NCI-H526 treated with DMSO at 0.1 percent for 48 hours (cell line): ENCODE results near the gene IGF2.
A peak's percentile ranks its signal among the peaks of the same experiment; 100 is the strongest.
"Not testable (repeated sequence)": the region's sequence is repeated elsewhere in the genome, so short reads cannot be mapped to it uniquely, and the experiment has no call there.

Experiments used
- DNase-seq: peaks from one replicate; lab custom pipeline; 2025; lab: John Stamatoyannopoulos, UW

The IGF2 gene, protein sequence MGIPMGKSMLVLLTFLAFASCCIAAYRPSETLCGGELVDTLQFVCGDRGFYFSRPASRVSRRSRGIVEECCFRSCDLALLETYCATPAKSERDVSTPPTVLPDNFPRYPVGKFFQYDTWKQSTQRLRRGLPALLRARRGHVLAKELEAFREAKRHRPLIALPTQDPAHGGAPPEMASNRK

DNA sequence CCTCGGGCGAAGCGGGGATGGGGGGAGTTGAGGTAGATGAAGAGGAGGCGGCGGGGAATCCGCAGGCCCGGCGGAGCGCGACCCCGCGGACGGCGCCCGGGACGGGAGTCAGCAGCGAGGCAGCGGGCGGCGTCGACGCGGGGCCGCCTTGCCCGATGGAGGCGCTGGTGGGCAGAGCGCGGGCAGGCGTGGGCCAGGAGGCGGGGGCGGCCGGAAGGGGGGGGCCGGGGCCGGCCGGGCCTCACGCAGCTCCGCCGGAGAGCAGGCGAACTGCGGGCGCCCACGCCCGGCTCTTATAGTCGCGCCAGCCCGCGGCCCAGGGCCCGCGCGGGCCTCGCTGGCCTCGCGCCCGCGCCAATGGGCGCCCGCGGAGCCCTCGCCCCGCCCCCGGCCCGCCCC lies at the start of gene IGF2:
Gene IGF2 (minus strand): TSS at position 267 of the 399 bp plus-strand sequence. CDS start 3,866 bp downstream, outside the sequence.
- no peak for DNase-seq

DNA sequence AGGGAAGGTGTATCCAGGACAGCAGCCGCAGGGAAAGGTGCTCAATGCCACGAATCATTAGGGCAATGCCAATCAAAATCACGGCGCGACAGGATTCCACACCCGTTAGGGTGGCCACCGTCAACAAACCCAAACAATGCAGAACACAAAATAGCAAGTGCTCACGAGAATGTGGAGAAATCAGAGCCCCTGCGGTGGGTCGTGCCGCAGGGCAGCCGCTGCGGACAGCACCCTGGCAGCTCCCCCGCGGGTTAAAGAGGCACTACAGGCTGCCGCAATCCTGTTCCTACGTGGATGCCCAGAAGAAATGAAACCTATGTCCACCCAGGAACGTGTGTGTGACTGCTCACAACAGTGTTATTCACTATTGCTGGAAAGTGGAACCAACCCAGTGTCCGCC lies 49.6 kb upstream of the IGF2 start:
- no peak for DNase-seq

DNA sequence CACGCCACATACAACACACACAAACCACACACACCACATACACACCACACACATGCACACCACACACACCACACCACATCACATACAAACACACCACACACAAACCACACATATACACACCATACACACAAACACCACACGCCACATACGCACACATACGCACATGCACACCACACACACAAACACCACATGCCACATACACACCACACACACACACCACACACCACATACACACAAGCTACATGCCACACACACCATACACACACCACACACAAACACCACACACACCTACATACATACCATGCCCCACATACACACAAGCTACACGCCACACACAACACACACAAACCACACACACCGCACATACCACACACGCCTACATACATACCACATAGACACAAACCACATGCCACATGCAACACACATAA lies 48.1 kb upstream of the IGF2 start:
- no peak for DNase-seq

DNA sequence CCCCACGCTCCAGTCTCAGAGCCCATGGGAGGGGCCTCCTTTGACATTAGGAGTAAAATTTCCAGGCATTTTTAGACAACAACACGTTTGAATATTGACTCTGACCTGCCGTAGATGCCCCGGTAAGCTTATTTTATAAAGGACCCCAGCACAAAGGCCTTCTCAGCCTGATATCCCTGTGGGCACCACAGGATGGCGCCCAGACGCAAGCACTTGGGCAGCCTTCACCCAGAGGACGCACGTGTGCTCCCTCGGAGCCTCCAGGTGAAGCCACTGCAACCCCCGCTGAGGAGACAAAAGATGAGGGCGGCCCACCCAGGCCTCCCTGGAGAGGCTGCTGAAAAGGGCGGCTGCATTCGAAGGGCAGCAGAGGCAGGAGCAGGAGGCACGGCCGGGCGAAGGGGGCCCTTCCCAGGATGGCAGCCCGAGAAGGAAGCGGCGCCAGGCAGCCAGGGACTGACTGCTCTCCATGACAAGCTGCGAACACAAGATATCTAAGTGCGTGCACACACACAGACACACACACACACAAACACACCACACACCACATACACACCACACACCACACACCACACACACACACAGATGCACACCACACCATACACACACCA lies 47.6 kb upstream of the IGF2 start:
- DNase-seq = peak; percentile 79

DNA sequence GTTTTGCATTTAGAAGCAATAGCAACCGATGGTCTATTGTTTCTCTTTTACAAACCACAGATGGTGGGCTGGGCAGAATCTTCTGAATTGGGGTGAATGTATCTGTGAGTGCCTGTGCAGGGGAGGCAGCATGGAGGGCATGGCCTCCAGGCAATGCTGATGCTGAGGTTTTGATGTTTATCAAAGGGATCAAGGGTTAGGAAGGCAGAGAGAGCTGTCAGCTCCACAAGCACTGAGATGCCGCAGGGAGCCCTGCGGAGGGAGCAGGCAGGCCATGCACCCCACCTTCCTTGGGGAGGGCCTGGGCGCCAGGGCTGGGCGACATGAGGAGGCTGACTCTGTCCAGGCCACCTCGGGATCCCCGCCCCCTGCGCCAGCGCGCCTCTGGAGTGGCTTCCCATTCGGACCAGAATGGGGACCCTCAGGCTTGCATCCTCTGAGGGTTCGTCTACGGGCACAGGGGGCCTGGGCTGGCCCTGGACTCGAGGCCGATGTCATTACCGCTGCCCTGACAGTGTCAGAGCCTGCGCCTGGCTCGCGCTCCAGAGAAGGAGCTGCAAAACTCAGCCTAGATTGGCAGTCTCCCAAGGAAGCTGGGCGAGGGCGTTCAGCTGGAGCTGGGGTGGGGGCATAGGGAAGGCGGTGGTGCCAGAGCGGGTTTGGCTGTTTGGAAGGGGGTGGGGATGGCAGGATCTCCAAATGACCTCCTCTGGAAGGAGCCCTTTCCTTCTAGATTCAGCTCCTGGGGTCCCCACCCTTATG lies 46.3 kb upstream of the IGF2 start:
- DNase-seq = no peak

DNA sequence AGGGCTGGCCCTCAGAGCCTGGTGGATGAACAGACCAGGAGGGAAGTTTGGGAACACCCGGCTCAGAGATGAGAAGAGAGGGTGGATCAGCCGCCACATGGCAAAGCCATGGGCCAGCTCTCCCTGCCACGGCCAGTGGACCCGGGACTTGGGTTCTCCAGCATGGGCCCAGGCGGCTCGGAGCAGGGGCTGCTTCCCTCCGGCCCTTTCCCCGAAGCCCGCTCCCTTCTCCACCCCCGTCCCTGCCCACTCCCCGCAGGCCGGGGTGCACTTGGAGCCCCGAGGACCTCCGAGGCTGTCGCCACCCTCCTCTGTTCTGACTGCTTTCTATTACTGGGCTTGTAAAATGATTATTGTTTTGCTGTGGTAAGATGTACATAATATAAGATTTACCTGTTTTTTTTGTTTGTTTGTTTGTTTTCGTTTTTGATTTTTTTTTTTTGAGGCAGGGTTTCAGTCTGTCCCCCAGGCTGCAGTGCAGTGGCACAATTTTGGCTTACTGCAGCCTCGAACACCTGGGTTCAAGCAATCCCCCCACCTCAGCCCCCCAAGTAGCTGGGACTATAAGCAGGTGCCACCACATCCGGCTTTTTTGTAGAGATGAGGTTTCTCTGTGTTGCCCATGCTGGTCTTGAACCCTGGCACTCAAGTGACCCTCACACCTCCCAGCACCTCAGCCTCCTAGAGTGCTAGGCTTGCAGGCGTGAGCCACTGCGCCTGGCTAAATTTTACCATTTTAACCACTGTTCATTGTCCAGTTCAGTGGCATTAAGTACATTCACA lies 43.7 kb upstream of the IGF2 start:
- DNase-seq = no peak

DNA sequence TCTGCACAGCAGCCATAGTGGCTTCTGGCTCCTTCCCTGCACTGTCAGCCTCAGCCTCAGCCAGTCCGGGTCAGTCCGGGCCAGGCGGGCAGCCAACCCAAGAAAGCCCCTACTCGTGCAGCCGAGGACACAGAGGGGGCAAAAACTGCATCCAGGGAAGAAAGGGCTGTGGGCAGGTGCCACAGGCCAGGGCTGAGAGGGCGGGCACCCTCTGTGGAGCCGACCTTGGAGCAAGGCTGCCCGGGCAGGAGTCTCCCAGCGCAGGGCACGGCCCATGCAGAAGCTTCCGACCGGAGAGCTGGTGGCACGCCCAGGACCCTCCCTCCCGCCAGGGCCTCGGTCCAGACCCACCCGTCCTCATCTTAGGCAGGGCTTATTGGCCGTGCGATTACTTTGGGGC lies 42.9 kb upstream of the IGF2 start:
- DNase-seq = no peak

DNA sequence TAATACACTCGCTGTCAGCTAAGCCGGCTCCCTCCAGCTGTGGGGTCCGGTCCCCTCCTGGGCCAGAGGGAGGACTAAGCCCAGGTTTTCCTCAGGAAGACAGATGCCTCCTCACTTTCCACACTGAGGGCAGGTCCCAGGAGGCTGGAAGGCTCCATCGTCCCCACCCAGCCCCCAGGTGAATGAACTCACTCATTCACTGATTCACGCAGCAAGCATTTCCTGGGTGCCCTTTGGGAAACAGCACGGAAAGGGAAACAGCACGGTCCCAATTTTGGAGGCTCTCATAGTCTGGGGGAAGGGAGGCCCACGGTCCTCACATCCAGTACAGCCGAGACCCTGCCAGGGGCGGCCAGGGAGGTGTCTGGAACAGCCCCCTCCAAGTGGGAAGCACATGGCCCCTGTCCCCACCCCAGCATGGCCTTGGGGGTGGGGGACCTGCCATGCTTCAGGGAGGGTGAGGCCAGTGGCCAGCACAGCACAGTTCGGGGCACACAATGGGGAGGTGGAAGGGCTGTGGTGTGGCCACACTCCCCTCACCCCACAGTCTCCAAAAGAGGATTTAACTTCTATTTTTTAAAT lies 41.7 kb upstream of the IGF2 start:
- DNase-seq = no peak

DNA sequence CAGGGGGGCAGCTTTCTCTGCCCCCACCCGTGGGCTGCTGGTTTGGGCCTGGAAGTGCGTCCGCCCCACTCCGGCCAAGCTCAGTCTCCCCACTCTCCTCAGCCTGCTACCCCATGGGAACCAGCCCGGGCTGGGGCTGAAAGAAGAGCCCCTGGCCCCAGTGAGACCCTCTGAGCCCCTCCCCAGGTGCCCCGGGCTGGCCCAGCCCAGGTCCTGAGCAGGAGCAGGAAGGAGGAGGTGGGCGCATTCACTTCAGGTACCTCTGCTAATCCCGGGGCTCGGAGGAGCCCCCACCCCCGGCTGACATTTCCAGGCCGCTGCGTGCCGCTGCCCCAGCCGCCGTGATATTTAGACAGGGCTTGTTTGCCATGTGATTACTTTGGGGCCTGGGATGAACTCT lies 41.2 kb upstream of the IGF2 start:
- DNase-seq = no peak

DNA sequence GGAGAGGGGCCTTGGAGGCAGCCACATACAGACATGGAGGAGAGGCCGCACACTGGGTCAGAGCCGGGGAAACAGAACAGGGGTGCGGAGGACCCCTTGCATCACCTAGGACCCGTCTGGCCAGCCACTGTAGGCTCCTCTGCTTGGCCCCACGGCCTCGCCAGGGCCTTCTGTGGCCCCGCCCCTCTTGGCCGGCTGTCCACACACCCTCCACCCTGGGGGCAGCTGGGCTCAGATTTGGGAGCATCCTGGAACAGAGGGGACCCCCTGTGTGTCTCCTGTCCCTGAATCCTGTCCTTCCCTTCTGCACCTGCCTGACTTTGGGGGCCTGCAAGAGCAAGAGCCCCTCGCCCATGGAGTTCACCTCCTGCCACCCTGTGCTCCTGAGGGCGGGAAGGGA lies 40.3 kb upstream of the IGF2 start:
- no peak for DNase-seq

DNA sequence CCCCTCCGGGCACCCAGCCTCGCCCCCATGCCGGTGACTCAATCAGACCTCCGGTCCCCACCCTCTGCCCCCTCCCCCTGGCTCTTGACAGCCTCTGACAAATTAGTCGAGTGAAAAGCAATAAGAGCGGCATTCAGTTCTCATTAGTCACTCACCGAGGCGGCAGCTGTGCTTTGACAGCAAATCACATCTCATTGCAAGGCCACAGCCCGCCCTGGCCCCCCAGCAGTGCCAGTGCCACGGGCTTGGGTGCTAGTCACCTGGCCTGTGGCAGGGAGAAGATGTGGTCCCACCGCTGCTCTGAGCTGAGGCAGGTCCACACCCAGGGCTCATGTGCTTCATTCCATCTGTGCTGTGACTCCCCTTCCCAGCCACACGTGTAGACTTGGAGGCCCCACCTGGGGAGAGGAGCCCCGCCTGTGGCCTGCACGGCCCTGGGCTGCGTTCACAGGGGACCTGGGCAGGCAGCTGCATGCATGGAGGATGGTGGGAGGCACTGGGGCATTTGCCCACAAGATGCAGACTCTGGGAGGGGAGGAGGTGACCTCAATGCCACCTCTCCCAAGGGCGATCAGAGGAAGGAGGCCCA lies 39.8 kb upstream of the IGF2 start:
- no peak for DNase-seq

DNA sequence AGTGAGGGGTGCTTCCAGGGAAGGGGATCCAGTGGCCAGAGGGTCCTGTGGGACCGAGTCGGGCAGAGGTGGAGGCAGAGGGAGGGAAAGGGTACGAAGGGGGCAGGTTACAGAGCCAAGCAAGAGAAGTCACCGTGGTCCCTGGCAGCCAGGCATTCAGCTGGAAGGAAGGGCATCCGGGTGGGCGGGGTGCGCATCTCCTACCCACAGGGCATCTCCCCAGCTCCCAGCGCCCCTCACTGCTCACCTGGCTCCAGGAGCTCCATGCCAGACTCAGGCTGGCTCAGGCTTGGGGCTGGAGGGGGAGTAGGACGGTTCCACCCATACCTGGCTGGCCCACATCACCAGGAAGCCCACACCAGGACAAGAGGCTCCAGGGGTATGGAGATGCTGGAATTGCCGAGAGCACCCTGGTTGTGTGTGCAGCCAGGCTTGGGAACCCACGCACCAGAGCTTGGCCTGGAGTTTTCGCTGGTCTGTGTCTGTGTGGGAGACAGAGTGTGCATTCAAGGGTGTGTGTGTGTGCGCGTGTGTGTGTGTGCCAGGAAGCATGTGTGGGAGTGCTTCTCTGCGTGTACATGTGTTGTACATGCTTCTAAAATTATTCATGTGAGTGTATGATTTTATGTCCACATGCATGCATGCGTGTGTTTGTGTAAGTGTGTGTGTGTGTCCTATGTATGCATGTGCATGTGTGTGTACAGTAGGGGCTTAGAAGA lies 39.0 kb upstream of the IGF2 start:
- not testable (repeated sequence) for DNase-seq

DNA sequence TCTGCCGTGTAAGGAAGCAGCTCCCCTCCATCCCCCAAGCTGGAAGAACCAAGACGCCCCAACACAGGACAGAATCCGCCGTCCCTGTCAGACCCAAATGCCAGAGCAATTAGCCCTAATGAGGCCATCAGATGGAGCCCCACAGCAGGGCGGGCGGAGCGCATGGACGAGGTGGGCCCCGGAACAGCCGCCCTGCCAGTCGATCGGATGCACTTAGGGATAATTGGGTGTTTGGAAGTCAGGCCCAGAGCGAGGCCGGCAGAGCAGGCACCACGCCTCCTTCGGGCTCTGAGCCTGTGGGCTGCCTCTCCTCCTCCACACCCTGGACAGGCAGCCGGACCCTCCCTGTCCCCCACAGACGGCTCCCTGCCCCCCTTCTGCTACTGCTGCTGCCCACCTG lies 37.9 kb upstream of the IGF2 start:
- DNase-seq = no peak

DNA sequence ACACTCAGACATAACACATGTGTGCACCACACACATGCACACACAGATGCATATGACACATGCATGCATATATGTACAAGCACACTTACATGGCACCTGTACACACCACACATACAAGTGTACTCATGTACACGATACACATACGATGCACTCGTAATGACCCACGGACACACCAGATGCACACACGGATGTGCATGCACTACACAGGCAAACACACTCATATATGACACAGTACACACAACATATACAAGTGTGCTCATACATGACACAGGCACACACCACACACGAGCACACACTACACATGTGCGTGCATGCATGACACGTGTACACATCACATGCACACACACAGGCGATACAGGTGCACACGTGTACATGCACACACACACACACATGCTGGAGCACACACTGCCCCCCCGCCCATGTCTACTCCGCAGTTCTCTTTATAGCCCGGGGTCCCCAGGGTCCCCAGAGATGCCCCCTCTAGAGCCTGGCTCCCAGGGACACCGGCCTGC lies 37.3 kb upstream of the IGF2 start:
- DNase-seq = no peak

DNA sequence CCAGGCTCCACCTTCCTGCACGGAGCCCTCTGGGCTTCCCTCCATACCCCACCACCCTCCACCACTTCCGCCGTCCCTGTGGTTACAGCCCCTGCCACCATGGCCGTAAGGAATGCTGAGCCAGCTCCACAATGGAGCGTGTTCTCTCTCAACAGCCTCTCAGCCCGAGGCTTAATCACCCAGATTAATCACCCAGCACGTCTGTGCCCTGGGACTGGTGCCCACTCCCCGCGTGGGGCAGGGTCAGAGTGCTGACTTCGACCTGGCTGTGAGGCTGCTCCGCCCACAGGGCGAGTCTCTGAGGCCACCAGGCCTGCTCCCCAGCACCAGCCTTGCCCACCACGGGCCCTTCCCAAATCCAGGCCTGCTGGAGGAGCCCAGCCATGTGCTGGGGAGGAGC lies 36.5 kb upstream of the IGF2 start:
- DNase-seq = no peak

DNA sequence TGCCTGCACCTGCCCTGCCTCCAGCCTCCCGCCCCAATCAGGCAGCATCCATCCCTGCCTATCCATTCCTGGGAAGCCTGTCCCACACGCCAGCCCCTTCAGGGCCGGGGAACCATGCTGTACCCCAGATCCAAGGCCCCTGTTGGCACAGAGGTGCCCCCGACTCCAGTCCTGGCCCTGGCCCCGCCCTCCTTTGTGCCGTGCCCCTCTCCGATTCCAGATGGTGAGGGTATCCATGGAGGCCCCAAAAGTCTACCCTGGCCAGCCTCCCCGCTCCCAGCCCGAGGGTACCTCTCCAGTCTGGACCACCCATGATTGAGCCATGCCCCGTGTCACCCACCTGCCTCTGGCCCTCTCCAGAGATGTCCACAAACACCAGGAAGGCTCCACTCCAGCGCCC lies 35.2 kb upstream of the IGF2 start:
- no peak for DNase-seq

DNA sequence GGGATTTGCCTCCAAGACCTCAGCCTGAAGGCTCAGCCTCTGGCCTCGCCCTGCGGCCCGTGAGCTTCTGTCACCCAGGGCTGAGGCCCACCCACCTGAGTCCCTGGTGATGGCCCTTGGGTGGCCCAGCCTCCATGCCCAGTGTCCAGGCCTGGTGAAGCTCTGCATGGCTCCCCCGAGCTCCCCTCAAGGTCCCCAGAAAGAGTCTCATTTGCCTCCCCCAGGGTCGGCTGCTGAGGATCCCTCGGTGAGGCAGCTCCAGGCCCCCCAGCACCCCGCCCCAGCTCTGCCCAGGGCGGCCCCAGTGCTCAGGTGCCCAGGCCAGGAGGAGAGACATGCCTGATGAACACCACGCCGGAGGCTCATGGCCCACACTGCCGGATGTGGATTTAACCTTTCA lies 34.6 kb upstream of the IGF2 start:
- no peak for DNase-seq

DNA sequence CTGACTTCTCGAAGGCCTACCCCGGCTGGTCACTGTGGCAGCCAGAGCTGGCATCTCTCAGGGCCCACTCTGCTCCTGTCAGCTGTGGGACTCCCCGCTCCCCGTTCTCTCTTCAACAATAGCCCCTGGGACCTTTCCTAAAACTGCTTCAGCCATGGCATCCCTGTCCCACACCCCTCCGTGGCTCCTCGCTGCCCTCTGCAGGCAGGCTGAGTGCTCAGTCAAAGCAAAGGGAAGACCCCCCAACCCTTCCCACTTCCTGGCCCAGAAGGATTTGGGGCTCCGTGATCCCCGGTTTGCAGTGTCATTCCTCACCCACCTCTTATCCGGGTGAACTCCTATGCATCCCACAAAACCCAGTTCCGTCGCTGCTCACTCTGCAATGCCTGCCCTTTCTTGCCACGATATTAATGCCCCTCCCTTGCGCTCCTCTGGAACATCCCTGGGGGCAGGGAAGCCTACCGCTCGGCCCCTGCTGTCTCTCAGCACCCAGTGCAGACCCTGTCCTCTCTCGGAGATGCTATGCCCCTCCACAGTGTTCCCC lies 34.0 kb upstream of the IGF2 start:
- no peak for DNase-seq

DNA sequence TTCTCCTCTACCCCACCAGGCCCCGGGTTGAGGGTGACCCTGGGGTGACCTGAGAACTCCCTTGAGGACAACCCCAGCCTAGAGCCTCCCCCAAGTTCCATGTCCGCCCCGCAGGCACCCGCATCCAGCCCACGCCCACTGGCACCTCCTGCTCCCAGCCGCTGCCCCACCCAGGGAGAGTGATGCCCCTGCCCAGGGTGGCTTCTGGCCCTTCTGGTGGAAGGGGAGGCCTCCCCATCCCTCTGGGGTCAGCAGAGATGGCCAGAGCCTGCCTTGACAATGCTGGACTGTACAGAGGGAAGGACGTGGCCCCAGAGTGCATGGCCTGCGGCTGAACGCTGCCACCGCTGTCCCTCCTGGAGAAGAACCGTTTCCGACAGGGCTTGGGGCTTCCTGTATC lies 33.5 kb upstream of the IGF2 start:
- DNase-seq = no peak

DNA sequence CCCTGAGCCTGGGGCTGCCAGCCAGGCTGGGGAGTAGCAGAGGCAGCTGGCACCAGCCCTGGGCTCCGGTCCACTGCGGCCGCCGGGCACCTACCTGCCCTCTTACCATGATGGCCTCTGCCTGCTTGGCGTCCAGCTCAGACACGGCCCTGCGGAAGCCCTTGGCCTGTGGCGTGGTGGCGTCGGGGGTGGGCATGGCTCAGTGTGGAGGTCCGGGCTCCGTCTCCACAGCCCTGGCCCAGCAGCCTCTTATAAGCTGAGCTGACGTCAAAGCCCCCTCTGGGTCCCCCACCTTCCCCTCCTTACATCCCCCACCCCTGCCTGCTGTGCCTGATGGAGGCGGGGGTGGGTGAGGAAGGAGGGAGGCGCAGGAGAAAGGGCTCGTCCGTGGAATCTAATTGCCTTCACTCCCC lies 32.4 kb upstream of the IGF2 start, which contains the start of gene TH:
Gene TH (minus strand): TSS at position 225 of the 413 bp plus-strand sequence. CDS start 29 bp downstream, at position 196.
- DNase-seq = no peak
